NCI-H2196 treated with DMSO at 0.1 percent for 48 hours (cell line): Measurements from ENCODE around the gene ZNF462.

Experiments
- DNase-seq: peaks from one replicate; lab custom pipeline; 2025; ENCODE audit not compliant: unreplicated experiment; lab: John Stamatoyannopoulos, UW

ZNF462 gene

GRCh38 chr9:106992186-106992585, 129.2 kb downstream of the ZNF462 start:
- DNase-seq, result no peak

GRCh38 chr9:106993603-106994002, 130.6 kb downstream of the ZNF462 start:
- no peak for DNase-seq

- DNase-seq, result no peak
Measured at GRCh38 chr9:106994463-106994862, 131.5 kb downstream of the ZNF462 start.

GRCh38 chr9:107000218-107000617, 137.3 kb downstream of the ZNF462 start:
- no peak for DNase-seq

GRCh38 chr9:107005201-107005600, 142.2 kb downstream of the ZNF462 start:
- no peak for DNase-seq

GRCh38 chr9:107007402-107007801, 144.4 kb downstream of the ZNF462 start:
- DNase-seq, result no peak

- DNase-seq, result no peak
Measured at GRCh38 chr9:107008011-107008410, 145.0 kb downstream of the ZNF462 start.

GRCh38 chr9:107008447-107008846, 145.5 kb downstream of the ZNF462 start:
- no peak for DNase-seq

- no peak for DNase-seq
Measured at GRCh38 chr9:107016383-107016782, 153.4 kb downstream of the ZNF462 start.

GRCh38 chr9:107018861-107019545, 156.0 kb downstream of the ZNF462 start:
- no peak for DNase-seq

- no peak for DNase-seq
Measured at GRCh38 chr9:107020040-107020530, 157.1 kb downstream of the ZNF462 start.

- DNase-seq, result no peak
Measured at GRCh38 chr9:107024193-107024592, 161.2 kb downstream of the ZNF462 start.

GRCh38 chr9:107025260-107026035, 162.5 kb downstream of the ZNF462 start:
- no peak for DNase-seq

GRCh38 chr9:107029146-107029545, 166.2 kb downstream of the ZNF462 start:
- no peak for DNase-seq

GRCh38 chr9:107033966-107034365, 171.0 kb downstream of the ZNF462 start:
- no peak for DNase-seq

GRCh38 chr9:107034831-107035230, 171.9 kb downstream of the ZNF462 start:
- no peak for DNase-seq

GRCh38 chr9:107036367-107036766, 173.4 kb downstream of the ZNF462 start:
- no peak for DNase-seq

GRCh38 chr9:107039542-107039941, 176.6 kb downstream of the ZNF462 start:
- no peak for DNase-seq

GRCh38 chr9:107042606-107043005, 179.6 kb downstream of the ZNF462 start:
- DNase-seq, result no peak

GRCh38 chr9:107043886-107044285, 180.9 kb downstream of the ZNF462 start:
- DNase-seq, result no peak

- DNase-seq, result no peak
Measured at GRCh38 chr9:107044872-107045271, 181.9 kb downstream of the ZNF462 start.

- DNase-seq, result no peak
Measured at GRCh38 chr9:107046692-107047091, 183.7 kb downstream of the ZNF462 start.
